ENCODE measurements around the gene PCGF3.

DNA sequence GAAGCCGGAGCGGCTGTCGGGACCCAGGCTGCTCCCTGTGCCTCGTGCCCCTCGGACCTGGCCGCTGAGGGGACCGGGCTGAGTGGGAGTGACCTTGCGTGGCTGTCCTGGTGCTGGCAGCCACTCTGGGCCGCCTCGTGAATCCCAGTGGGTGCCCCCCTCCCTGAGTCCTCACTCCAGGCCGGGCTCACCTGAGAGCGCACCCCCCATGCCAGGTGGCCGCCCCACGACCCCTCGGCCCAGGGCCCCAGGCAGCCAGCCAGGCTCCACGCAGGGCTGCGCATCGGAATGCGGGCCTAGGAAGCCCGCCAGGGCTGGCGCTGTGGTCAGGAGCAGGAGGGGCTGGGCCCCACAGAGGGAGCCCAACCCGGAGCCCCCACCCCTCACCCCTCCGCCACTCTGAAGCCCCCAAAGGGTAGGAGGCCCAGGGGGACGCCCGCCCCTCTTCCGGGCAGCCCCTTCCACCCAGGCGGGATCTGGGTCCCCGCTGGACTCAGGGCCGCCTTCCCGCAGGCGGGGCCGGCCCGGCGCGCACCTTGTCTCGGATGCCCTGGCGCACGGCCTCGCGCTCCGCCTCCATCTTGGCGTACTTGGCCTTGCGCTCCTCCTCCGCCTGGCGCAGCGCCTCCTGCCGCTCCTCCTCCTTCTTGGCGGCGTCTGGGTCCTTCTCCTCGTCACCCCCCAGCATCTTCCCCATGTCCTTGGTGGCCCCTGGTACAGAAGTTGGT, 86.4 kb downstream of the PCGF3 start:
- TF ChIP-seq, protein P1, sequence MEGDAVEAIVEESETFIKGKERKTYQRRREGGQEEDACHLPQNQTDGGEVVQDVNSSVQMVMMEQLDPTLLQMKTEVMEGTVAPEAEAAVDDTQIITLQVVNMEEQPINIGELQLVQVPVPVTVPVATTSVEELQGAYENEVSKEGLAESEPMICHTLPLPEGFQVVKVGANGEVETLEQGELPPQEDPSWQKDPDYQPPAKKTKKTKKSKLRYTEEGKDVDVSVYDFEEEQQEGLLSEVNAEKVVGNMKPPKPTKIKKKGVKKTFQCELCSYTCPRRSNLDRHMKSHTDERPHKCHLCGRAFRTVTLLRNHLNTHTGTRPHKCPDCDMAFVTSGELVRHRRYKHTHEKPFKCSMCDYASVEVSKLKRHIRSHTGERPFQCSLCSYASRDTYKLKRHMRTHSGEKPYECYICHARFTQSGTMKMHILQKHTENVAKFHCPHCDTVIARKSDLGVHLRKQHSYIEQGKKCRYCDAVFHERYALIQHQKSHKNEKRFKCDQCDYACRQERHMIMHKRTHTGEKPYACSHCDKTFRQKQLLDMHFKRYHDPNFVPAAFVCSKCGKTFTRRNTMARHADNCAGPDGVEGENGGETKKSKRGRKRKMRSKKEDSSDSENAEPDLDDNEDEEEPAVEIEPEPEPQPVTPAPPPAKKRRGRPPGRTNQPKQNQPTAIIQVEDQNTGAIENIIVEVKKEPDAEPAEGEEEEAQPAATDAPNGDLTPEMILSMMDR (IDR thresholded peaks at IDR 0.05): no peak
- no peak for TF ChIP-seq EP300 (IDR thresholded peaks at IDR 0.05; ENCODE audit: low read depth)
- TF ChIP-seq POLR2AphosphoS5 (IDR thresholded peaks at IDR 0.05): no peak
- TF ChIP-seq POLR2A (IDR thresholded peaks at IDR 0.05): no peak

Data from transverse colon (tissue), 4 donors.